Lower leg skin (tissue), 3 donors: ENCODE measurements around the gene TLNRD1.
"Not testable (repeated sequence)": the region's sequence is repeated elsewhere in the genome, so short reads cannot be mapped to it uniquely, and the experiment has no call there.

ENCODE experiments used
- CTCF ChIP-seq, 3 donors: fragments of 450-650 bp; IDR thresholded peaks; one replicate each; pipeline ENCODE4 v1.5.1; 2016; ENCODE audit warnings: antibody characterized with exemption in 3 of 3, mild to moderate bottlenecking in 3 of 3, moderate library complexity in 2 of 3
- POLR2A ChIP-seq, 2 donors: fragments of 450-650 bp; IDR thresholded peaks; one replicate each; pipeline ENCODE4 v1.6.1; 2016 to 2017; ENCODE audit warnings: antibody characterized with exemption in 2 of 2, mild to moderate bottlenecking in 1 of 2, moderate library complexity in 1 of 2

GRCh38 chr15:80955571-80956452 lies 44.9 kb upstream of the TLNRD1 start:
- not testable (repeated sequence) for TF ChIP-seq CTCF, POLR2A (IDR thresholded peaks at IDR 0.05)
